GM21447 (cell line): Measurements from ENCODE around the gene SLC47A2.

Source experiments
- ATAC-seq: cut with Tn5 transposase; IDR thresholded peaks from one replicate; pipeline ENCODE4 v1.9.1; 2021; ENCODE audit not compliant: unreplicated experiment

SLC47A2 gene

GRCh38 chr17:19647697-19648474 is 68.5 kb downstream of the SLC47A2 start:
- ATAC-seq = peak; percentile 37

- no peak for ATAC-seq
These were observed 69.3 kb downstream of the SLC47A2 start for GRCh38 chr17:19646788-19647696.

GRCh38 chr17:19645734-19646201 is 70.6 kb downstream of the SLC47A2 start:
- no peak for ATAC-seq

GRCh38 chr17:19644493-19645210 is 71.7 kb downstream of the SLC47A2 start:
- no peak for ATAC-seq

GRCh38 chr17:19642373-19642893 is 74.0 kb downstream of the SLC47A2 start:
- no peak for ATAC-seq

GRCh38 chr17:19641687-19642372 is 74.6 kb downstream of the SLC47A2 start:
- ATAC-seq = no peak

- ATAC-seq = no peak
These were observed 84.5 kb downstream of the SLC47A2 start for GRCh38 chr17:19631905-19632304.

GRCh38 chr17:19630661-19631060 is 85.7 kb downstream of the SLC47A2 start:
- no peak for ATAC-seq

- ATAC-seq = no peak
These were observed 86.3 kb downstream of the SLC47A2 start for GRCh38 chr17:19630035-19630434.

GRCh38 chr17:19629449-19629848 is 86.9 kb downstream of the SLC47A2 start:
- ATAC-seq = no peak
